Activated B cell treated with CpG ODN at 0.5 μM for 24 hours (primary cell): ENCODE measurements around the gene ANTXR2. TPM values are rescaled to one million over a fixed set of nuclear protein-coding genes. Genes with fewer than 3 reads are reported as not detected.

Source experiments
- ATAC-seq: fragments of 200-7000 bp; cut with Tn5 transposase; one replicate; pipeline ENCODE4 v1.10.0; 2021; ENCODE audit warnings: low read depth, mild to moderate bottlenecking, moderate library complexity
- CTCF ChIA-PET: fragments of 350-600 bp; sonication (Branson Sonifier 250); formaldehyde crosslinking; loops from one replicate; lab custom pipeline; 2021; ENCODE audit warnings: antibody characterized with exemption; lab: Charles Lee
- POLR2A ChIA-PET: fragments of 350-600 bp; sonication (Branson Sonifier 250); formaldehyde crosslinking; loops from one replicate; lab custom pipeline; 2021; ENCODE audit warnings: antibody characterized with exemption; lab: Charles Lee
- DNase-seq: peaks from one replicate; pipeline ENCODE4 v3.0.0; 2022
- H3K27ac Mint-ChIP-seq: one replicate; pipeline ENCODE4 v1.8.0; 2020; ENCODE audit warnings: mixed read lengths
- H3K27me3 Mint-ChIP-seq: one replicate; pipeline ENCODE4 v1.8.0; 2021; ENCODE audit warnings: mixed read lengths
- H3K36me3 Mint-ChIP-seq: one replicate; pipeline ENCODE4 v1.8.0; 2021; ENCODE audit warnings: low read depth, mixed read lengths
- H3K4me1 Mint-ChIP-seq: one replicate; pipeline ENCODE4 v1.8.0; 2021; ENCODE audit warnings: mixed read lengths
- H3K4me3 Mint-ChIP-seq: one replicate; pipeline ENCODE4 v1.8.0; 2020; ENCODE audit warnings: mild to moderate bottlenecking, mixed read lengths
- H3K9me3 Mint-ChIP-seq: one replicate; pipeline ENCODE4 v1.8.0; 2020; ENCODE audit warnings: mixed read lengths
- CTCF ChIP-seq: fragments of 200-600 bp; IDR thresholded peaks from one replicate; pipeline ENCODE4 v1.8.0; 2022; ENCODE audit warnings: antibody characterized with exemption, mild to moderate bottlenecking
- intact Hi-C: fragments of 100-400 bp; cut with micrococcal nuclease; formaldehyde crosslinking; loops from one replicate; pipeline ENCODE4 v1.15.1; 2024
- total RNA-seq: library from RNA; stranded (reverse); gene quantifications from 2 replicates; pipeline ENCODE4 v1.2.3, GENCODE V29; 2022

Gene ANTXR2
- total RNA-seq, 1 donor from 2014 or later: 19.6 TPM

GRCh38 chr4:80072228-80072743, 743 bp downstream of the ANTXR2 start:
- no peaks in the 10 kb centered on the region for H3K9me3 Mint-ChIP-seq
- intact Hi-C loops: loop anchor here (2.0 to 10.0 kb wide), 5 partner anchors 37 to 1297 kb away; partner anchors contain the start of genes BMP2K and PAQR3
- H3K27ac Mint-ChIP-seq: peak overlapping the region; percentile 97
- peak overlapping the region; percentile 94 for H3K4me3 Mint-ChIP-seq
- POLR2A ChIA-PET: interaction anchor here (0.7 to 4.6 kb wide), 12 partner anchors 9 to 130 kb away, joined by 3 to 36 read pairs (median 4); no protein-coding TSS in a partner anchor
- CTCF ChIA-PET: interaction anchor here (0.8 to 3.1 kb wide), 8 partner anchors 13 to 130 kb away, joined by 3 to 17 read pairs (median 7); no protein-coding TSS in a partner anchor
- ATAC-seq (peak; percentile 49), DNase-seq (peak; percentile 62)
- H3K4me1 Mint-ChIP-seq: peaks cover 52% of the 10 kb centered on the region
- no peak for TF ChIP-seq CTCF
- H3K27me3 Mint-ChIP-seq: no peaks in the 10 kb centered on the region
- H3K36me3 Mint-ChIP-seq: peaks cover 29% of the 10 kb centered on the region

GRCh38 chr4:80071604-80072227, 1.3 kb downstream of the ANTXR2 start:
- ChIA-PET CTCF (interaction anchor here (1.4 to 3.1 kb wide), 3 partner anchors 12 to 131 kb away, joined by 3 to 17 read pairs (median 7); no protein-coding TSS in a partner anchor), POLR2A (interaction anchor here (0.7 to 4.6 kb wide), 9 partner anchors 10 to 131 kb away, joined by 3 to 36 read pairs (median 4); no protein-coding TSS in a partner anchor)
- Mint-ChIP-seq H3K27ac (peak overlapping the region; percentile 93), H3K27me3 (no peaks in the 10 kb centered on the region), H3K36me3 (peaks cover 33% of the 10 kb centered on the region), H3K9me3 (no peaks in the 10 kb centered on the region), H3K4me3 (peak overlapping the region; percentile 94), H3K4me1 (peaks cover 52% of the 10 kb centered on the region)
- intact Hi-C loops: loop anchor here (2.0 to 10.0 kb wide), 5 partner anchors 37 to 1297 kb away; partner anchors contain the start of genes BMP2K and PAQR3
- TF ChIP-seq CTCF: no peak
- peak; percentile 16 for ATAC-seq
- no peak for DNase-seq

- Mint-ChIP-seq H3K4me1 (peaks cover 52% of the 10 kb centered on the region), H3K27ac (peak overlapping the region; percentile 93), H3K9me3 (no peaks in the 10 kb centered on the region), H3K36me3 (peaks cover 37% of the 10 kb centered on the region), H3K4me3 (peak overlapping the region; percentile 94), H3K27me3 (no peaks in the 10 kb centered on the region)
- TF ChIP-seq CTCF: no peak
- DNase-seq (no peak), ATAC-seq (no peak)
- POLR2A ChIA-PET: interaction anchor here (0.9 to 4.6 kb wide), 4 partner anchors 9 to 132 kb away, joined by 4 to 36 read pairs (median 26); no protein-coding TSS in a partner anchor
- intact Hi-C loops: loop anchor here (5.0 to 10.0 kb wide), 3 partner anchors 804 to 1296 kb away; partner anchors contain the start of genes BMP2K and PAQR3
- CTCF ChIA-PET: interaction anchor here (1.4 to 1.8 kb wide), 2 partner anchors 11 to 51 kb away, joined by 3 to 7 read pairs; no protein-coding TSS in a partner anchor
Measured at GRCh38 chr4:80070880-80071603, 2.0 kb downstream of the ANTXR2 start.

GRCh38 chr4:80069837-80070731, 2.9 kb downstream of the ANTXR2 start:
- CTCF ChIA-PET: no interaction called here
- peak overlapping the region; percentile 93 for H3K27ac Mint-ChIP-seq
- POLR2A ChIA-PET: interaction anchor here (4.6 kb wide), 1 partner anchor 114 kb away, joined by 32 read pairs; no protein-coding TSS in a partner anchor

More at GRCh38 chr4:80069837-80070731, 2.9 kb downstream of the ANTXR2 start:
- no peaks in the 10 kb centered on the region for H3K9me3 Mint-ChIP-seq
- TF ChIP-seq CTCF: no peak
- DNase-seq (no peak), ATAC-seq (no peak)
- no peaks in the 10 kb centered on the region for H3K27me3 Mint-ChIP-seq
- intact Hi-C loops: loop anchor here (5.0 to 10.0 kb wide), 3 partner anchors 805 to 1295 kb away; partner anchors contain the start of genes BMP2K and PAQR3
- H3K36me3 Mint-ChIP-seq: peaks cover 41% of the 10 kb centered on the region
- peaks cover 46% of the 10 kb centered on the region for H3K4me1 Mint-ChIP-seq
- H3K4me3 Mint-ChIP-seq: peak overlapping the region; percentile 45
